ENCODE measurements around the gene PRKAG2. TPM values are rescaled to one million over a fixed set of nuclear protein-coding genes. Genes with fewer than 3 reads are reported as not detected.

PRKAG2 gene
- total and polyA plus RNA-seq, 4 donors, result 3.6 to 25.1 (median 16.8) TPM

DNA sequence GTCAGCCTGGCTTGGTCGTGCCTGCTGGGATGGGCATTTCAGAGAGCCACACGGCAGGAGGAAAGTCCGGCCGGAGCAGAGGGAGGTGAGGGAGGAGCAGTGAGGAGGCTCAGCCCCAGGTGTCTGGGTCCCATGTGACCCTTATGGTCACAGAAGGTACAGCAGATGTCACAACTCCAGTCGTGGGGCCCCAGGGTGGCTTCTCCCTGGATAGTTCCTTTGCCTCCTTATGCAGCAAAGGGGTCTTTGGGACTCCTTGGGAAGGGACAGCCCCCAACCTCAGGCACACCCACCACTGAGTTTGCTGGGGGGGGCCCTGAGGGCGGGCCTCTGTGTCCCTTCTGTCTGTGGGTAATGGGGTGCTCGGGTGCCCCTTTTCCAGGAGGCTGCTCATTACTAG lies 19.6 kb upstream of the PRKAG2 start:
- Histone ChIP-seq H3K4me1 (ENCODE audit: control insufficient read depth in 4 of 4, insufficient read depth in 4 of 4, low read length in 3 of 4) (peaks cover 0 to 7% (median 2%) of the 10 kb centered on the region in 4 donors), H3K9me3 (ENCODE audit: control insufficient read depth in 4 of 4, low read length in 3 of 4) (no peaks in the 10 kb centered on the region), H3K27ac (ENCODE audit: low read depth in 1 of 2, low read length in 2 of 2) (no peak overlapping the region)

DNA sequence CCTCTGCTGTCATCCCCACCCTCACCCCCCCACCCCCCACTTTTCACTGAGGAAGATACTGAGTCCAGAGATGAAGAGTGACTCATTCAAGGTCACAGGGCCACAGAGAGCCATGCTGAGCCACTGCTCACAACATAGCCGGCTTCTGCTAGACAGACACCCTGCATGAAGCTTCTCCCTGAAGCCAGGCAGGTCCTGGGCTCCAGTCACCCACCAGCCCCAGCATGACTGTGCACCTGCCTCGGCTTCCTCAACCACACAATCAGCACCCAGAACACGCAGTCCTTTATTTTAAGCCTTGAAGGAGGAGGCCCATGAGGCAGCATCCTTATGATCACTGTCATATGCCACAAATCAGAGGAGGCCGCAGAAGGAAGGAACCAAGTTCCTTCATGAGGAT lies 19.2 kb upstream of the PRKAG2 start:
- H3K4me1 ChIP-seq (ENCODE audit: control insufficient read depth in 4 of 4, insufficient read depth in 4 of 4, low read length in 3 of 4), result peaks cover 0 to 7% (median 2%) of the 10 kb centered on the region in 4 donors
- H3K27me3 ChIP-seq (ENCODE audit: control insufficient read depth in 4 of 4, insufficient read depth in 4 of 4, low read length in 3 of 4), result no peaks in the 10 kb centered on the region
- no peak overlapping the region for H3K27ac ChIP-seq (ENCODE audit: low read depth in 1 of 2, low read length in 2 of 2)
- no peak for DNase-seq (ENCODE audit: low spot score)
- no peaks in the 10 kb centered on the region for H3K36me3 ChIP-seq (ENCODE audit: control insufficient read depth in 4 of 4, insufficient read depth in 3 of 4, low read depth in 1 of 4, low read length in 3 of 4)
- H3K4me3 ChIP-seq (ENCODE audit: low read depth in 1 of 3, low read length in 3 of 3), result no peak overlapping the region
- H3K9me3 ChIP-seq (ENCODE audit: control insufficient read depth in 4 of 4, low read length in 3 of 4), result no peaks in the 10 kb centered on the region
- H3K9ac ChIP-seq (ENCODE audit: low read depth in 1 of 2, low read length in 2 of 2), result no peak overlapping the region
- WGBS, result 93% methylated on average over 4 of the region's 4 CpGs
- TF ChIP-seq RXRA (IDR thresholded peaks at IDR 0.05), result no peak
- TF ChIP-seq, protein P1, sequence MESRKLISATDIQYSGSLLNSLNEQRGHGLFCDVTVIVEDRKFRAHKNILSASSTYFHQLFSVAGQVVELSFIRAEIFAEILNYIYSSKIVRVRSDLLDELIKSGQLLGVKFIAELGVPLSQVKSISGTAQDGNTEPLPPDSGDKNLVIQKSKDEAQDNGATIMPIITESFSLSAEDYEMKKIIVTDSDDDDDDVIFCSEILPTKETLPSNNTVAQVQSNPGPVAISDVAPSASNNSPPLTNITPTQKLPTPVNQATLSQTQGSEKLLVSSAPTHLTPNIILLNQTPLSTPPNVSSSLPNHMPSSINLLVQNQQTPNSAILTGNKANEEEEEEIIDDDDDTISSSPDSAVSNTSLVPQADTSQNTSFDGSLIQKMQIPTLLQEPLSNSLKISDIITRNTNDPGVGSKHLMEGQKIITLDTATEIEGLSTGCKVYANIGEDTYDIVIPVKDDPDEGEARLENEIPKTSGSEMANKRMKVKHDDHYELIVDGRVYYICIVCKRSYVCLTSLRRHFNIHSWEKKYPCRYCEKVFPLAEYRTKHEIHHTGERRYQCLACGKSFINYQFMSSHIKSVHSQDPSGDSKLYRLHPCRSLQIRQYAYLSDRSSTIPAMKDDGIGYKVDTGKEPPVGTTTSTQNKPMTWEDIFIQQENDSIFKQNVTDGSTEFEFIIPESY (IDR thresholded peaks at IDR 0.05), result no peak
- TF ChIP-seq RAD21 (IDR thresholded peaks at IDR 0.05), result no peak
- TF ChIP-seq NR2F2 (IDR thresholded peaks at IDR 0.05), result no peak
- TF ChIP-seq, protein P2, sequence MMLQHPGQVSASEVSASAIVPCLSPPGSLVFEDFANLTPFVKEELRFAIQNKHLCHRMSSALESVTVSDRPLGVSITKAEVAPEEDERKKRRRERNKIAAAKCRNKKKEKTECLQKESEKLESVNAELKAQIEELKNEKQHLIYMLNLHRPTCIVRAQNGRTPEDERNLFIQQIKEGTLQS (IDR thresholded peaks at IDR 0.05), result no peak
- TF ChIP-seq HNF4A (conservative IDR thresholded peaks at IDR 0.05), result no peak
- TF ChIP-seq GABPA (IDR thresholded peaks at IDR 0.05 in 1 of 2, conservative IDR thresholded peaks at IDR 0.05 in 1 of 2), result no peak
- no peak for TF ChIP-seq TAF1 (conservative IDR thresholded peaks at IDR 0.05)
- TF ChIP-seq JUND (IDR thresholded peaks at IDR 0.05), result no peak
- TF ChIP-seq EGR1 (IDR thresholded peaks at IDR 0.05; ENCODE audit: low read depth in 2 of 2), result no peak
- TF ChIP-seq FOXA1 (IDR thresholded peaks at IDR 0.05), result no peak

More for the DNA sequence above, 19.6 kb upstream of the PRKAG2 start:
- TF ChIP-seq SP1 (IDR thresholded peaks at IDR 0.05) (no peak), HNF4G (IDR thresholded peaks at IDR 0.05) (no peak), JUND (IDR thresholded peaks at IDR 0.05) (no peak), NR2F2 (IDR thresholded peaks at IDR 0.05) (no peak), RAD21 (IDR thresholded peaks at IDR 0.05) (no peak), GABPA (IDR thresholded peaks at IDR 0.05 in 1 of 2, conservative IDR thresholded peaks at IDR 0.05 in 1 of 2) (no peak), HNF4A (conservative IDR thresholded peaks at IDR 0.05) (no peak), YY1 (IDR thresholded peaks at IDR 0.05) (no peak), RXRA (IDR thresholded peaks at IDR 0.05) (no peak), TAF1 (conservative IDR thresholded peaks at IDR 0.05) (no peak), EGR1 (IDR thresholded peaks at IDR 0.05; ENCODE audit: low read depth in 2 of 2) (no peak)
- TF ChIP-seq, protein P1 (IDR thresholded peaks at IDR 0.05), result no peak
- TF ChIP-seq, protein P3, sequence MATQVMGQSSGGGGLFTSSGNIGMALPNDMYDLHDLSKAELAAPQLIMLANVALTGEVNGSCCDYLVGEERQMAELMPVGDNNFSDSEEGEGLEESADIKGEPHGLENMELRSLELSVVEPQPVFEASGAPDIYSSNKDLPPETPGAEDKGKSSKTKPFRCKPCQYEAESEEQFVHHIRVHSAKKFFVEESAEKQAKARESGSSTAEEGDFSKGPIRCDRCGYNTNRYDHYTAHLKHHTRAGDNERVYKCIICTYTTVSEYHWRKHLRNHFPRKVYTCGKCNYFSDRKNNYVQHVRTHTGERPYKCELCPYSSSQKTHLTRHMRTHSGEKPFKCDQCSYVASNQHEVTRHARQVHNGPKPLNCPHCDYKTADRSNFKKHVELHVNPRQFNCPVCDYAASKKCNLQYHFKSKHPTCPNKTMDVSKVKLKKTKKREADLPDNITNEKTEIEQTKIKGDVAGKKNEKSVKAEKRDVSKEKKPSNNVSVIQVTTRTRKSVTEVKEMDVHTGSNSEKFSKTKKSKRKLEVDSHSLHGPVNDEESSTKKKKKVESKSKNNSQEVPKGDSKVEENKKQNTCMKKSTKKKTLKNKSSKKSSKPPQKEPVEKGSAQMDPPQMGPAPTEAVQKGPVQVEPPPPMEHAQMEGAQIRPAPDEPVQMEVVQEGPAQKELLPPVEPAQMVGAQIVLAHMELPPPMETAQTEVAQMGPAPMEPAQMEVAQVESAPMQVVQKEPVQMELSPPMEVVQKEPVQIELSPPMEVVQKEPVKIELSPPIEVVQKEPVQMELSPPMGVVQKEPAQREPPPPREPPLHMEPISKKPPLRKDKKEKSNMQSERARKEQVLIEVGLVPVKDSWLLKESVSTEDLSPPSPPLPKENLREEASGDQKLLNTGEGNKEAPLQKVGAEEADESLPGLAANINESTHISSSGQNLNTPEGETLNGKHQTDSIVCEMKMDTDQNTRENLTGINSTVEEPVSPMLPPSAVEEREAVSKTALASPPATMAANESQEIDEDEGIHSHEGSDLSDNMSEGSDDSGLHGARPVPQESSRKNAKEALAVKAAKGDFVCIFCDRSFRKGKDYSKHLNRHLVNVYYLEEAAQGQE (IDR thresholded peaks at IDR 0.05), result no peak
- TF ChIP-seq, protein P4, sequence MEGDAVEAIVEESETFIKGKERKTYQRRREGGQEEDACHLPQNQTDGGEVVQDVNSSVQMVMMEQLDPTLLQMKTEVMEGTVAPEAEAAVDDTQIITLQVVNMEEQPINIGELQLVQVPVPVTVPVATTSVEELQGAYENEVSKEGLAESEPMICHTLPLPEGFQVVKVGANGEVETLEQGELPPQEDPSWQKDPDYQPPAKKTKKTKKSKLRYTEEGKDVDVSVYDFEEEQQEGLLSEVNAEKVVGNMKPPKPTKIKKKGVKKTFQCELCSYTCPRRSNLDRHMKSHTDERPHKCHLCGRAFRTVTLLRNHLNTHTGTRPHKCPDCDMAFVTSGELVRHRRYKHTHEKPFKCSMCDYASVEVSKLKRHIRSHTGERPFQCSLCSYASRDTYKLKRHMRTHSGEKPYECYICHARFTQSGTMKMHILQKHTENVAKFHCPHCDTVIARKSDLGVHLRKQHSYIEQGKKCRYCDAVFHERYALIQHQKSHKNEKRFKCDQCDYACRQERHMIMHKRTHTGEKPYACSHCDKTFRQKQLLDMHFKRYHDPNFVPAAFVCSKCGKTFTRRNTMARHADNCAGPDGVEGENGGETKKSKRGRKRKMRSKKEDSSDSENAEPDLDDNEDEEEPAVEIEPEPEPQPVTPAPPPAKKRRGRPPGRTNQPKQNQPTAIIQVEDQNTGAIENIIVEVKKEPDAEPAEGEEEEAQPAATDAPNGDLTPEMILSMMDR (IDR thresholded peaks at IDR 0.05; ENCODE audit: low read depth, low read length, missing input control), result no peak
- TF ChIP-seq, protein P5, sequence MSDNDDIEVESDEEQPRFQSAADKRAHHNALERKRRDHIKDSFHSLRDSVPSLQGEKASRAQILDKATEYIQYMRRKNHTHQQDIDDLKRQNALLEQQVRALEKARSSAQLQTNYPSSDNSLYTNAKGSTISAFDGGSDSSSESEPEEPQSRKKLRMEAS (IDR thresholded peaks at IDR 0.05), result no peak
- 86% methylated on average over 7 of the region's 7 CpGs for WGBS
- Histone ChIP-seq H3K36me3 (ENCODE audit: control insufficient read depth in 4 of 4, insufficient read depth in 3 of 4, low read depth in 1 of 4, low read length in 3 of 4) (no peaks in the 10 kb centered on the region), H3K9ac (ENCODE audit: low read depth in 1 of 2, low read length in 2 of 2) (no peak overlapping the region), H3K4me3 (ENCODE audit: low read depth in 1 of 3, low read length in 3 of 3) (no peak overlapping the region), H3K27me3 (ENCODE audit: control insufficient read depth in 4 of 4, insufficient read depth in 4 of 4, low read length in 3 of 4) (no peaks in the 10 kb centered on the region)
- DNase-seq (ENCODE audit: low spot score), result no peak
